Activated naive CD4-positive, alpha-beta T cell treated with anti-CD3 and anti-CD28 coated beads, Interleukin-2, amount 50 U/mL, for 16 hours (primary cell): ENCODE measurements around the gene PAQR9.
A peak's percentile ranks its signal among the peaks of the same experiment; 100 is the strongest.
"Not testable (repeated sequence)": the region's sequence is repeated elsewhere in the genome, so short reads cannot be mapped to it uniquely, and the experiment has no call there.

Experiments
- DNase-seq: peaks from one replicate; pipeline ENCODE4 v3.0.0-alpha.2; 2020

PAQR9 gene

GRCh38 chr3:142963516-142964448 lies at the start of gene PAQR9:
PAQR9 (minus strand) TSS chr3:142963674; CDS start chr3:142963336, 338 bp downstream.
- peak; percentile 34 for DNase-seq

- no peak for DNase-seq
Measured at GRCh38 chr3:143011705-143012104, 48.2 kb upstream of the PAQR9 start.

- no peak for DNase-seq
Measured at GRCh38 chr3:143010024-143010423, 46.5 kb upstream of the PAQR9 start.

GRCh38 chr3:143004823-143005222 lies 41.3 kb upstream of the PAQR9 start:
- DNase-seq = no peak

GRCh38 chr3:143002727-143003126 lies 39.3 kb upstream of the PAQR9 start:
- DNase-seq = no peak

GRCh38 chr3:143002083-143002712 lies 38.7 kb upstream of the PAQR9 start:
- DNase-seq = peak; percentile 20

- DNase-seq = peak; percentile 93
Measured at GRCh38 chr3:143001369-143002082, 38.1 kb upstream of the PAQR9 start, which contains the start of gene U2SURP. U2SURP (plus strand) TSS chr3:143001570; CDS start chr3:143001629, 59 bp downstream.

GRCh38 chr3:143001034-143001368 lies 37.5 kb upstream of the PAQR9 start:
- no peak for DNase-seq

GRCh38 chr3:143000528-143000927 lies 37.1 kb upstream of the PAQR9 start:
- no peak for DNase-seq

GRCh38 chr3:142999881-143000280 lies 36.4 kb upstream of the PAQR9 start:
- no peak for DNase-seq

- no peak for DNase-seq
Measured at GRCh38 chr3:142998439-142998838, 35.0 kb upstream of the PAQR9 start.

GRCh38 chr3:142997330-142997729 lies 33.9 kb upstream of the PAQR9 start:
- no peak for DNase-seq

- DNase-seq = peak; percentile 67
Measured at GRCh38 chr3:142993958-142994442, 30.5 kb upstream of the PAQR9 start.

- DNase-seq = no peak
Measured at GRCh38 chr3:142992323-142992722, 28.8 kb upstream of the PAQR9 start.

GRCh38 chr3:142990721-142991120 lies 27.2 kb upstream of the PAQR9 start:
- no peak for DNase-seq

- not testable (repeated sequence) for DNase-seq
Measured at GRCh38 chr3:142988826-142989225, 25.4 kb upstream of the PAQR9 start.

GRCh38 chr3:142988221-142988620 lies 24.7 kb upstream of the PAQR9 start:
- not testable (repeated sequence) for DNase-seq

GRCh38 chr3:142987707-142988106 lies 24.2 kb upstream of the PAQR9 start:
- DNase-seq = no peak

GRCh38 chr3:142987080-142987700 lies 23.7 kb upstream of the PAQR9 start:
- DNase-seq = no peak

- DNase-seq = no peak
Measured at GRCh38 chr3:142984255-142984654, 20.8 kb upstream of the PAQR9 start.

GRCh38 chr3:142983318-142983717 lies 19.8 kb upstream of the PAQR9 start:
- no peak for DNase-seq

- no peak for DNase-seq
Measured at GRCh38 chr3:142982038-142982773, 18.7 kb upstream of the PAQR9 start.
